Measurements from ENCODE around the gene SLC35E2B.
A peak's percentile ranks its signal among the peaks of the same experiment; 100 is the strongest.
"Not testable (repeated sequence)": the region's sequence is repeated elsewhere in the genome, so short reads cannot be mapped to it uniquely, and the experiment has no call there.

SLC35E2B gene

DNA sequence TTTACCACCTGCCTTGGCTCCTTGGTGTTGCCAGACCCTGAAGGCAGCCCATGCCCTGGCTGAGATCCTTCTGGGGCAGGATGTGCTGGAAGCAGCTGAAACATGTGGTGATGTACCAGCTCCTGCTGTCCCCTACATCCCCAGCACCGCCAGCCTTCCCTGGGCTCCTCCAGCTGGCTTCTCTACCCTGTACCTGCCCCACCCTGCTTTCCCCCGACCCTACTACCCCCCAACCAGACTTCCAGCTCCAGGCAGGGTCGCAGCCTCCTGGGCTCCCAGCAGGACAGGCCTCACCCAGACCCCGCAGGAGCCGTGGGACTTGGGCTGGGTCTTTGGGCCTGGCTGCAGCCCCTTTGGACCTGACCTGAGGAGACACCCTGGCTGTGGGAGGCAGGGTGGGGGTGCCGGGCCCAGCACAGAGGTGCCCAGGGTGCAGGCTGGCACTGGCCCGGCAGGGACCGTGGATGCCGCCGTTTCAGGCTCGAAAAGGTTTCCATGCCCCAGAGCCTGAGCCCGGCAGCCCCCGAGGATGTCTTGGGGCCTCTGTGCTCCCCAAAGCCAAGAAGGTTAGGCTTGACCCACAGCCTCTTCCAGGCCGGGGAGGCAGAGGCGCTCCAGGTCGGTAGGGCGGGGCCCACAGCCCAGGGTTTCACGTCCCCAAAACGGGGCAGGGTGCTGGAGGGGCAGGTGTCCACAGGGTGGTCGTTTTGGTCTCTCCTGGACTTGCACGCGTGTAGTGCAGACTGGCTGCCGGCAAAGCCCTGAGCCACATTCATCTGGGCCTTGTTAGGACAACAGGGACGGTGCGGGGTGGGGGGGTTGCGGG lies 5.0 kb upstream of the SLC35E2B start:
- WGBS, 2 donors (ENCODE audit: extremely low coverage in 2 of 2, insufficient read length in 2 of 2, insufficient replicate concordance in 1 of 2), result no CpG with 5 or more reads among the region's 26 CpGs
- not testable (repeated sequence) for H3K9ac ChIP-seq (ENCODE audit: low read depth, low read length, poor library complexity)

DNA sequence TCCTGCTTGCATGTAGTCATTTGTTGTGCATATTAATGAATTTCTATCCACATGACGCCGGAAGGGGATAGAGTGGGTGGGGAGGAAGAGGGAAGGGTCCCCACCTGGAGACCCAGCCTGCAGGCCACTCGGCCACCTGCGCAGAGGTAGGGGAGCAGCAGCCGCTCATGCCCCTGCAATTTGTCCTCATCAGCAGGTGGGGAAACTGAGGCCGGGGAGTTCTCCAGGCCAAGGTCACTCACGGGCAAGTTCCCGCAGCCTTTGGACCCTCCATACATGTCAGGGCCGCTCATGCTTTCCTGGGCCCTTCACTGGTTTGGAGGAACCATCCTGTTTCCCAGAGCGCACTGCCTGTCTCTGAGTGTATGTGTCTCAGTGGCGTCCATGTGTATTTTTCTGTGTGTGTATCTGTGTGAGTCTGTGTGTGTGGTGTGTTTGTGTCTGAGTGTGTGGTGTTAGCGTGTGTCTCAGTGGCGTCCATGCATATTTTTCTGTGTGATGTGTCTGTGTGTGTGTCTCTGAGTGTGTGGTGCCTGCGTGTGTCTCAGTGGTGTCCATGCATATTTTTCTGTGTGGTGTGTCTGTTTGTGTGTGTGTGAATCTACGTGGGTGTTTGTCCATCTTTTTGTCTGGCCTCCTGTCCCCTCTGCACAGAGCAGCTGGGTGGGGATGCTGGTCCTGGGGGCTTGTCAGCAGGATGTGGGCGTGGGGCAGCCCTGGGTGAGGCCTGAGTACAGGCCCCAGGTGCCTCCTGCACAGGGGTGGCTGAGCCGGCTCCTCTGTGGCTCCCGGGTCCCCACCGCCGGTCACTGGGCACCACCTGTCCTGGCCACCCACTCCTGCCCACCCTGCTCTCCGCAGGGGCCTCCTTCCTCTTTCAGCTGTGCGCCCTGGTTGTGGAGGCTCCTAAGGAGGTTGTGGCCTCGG lies 4.1 kb upstream of the SLC35E2B start:
- not testable (repeated sequence) for H3K9me3 ChIP-seq (replicated peaks in 1 of 2; ENCODE audit: control insufficient read depth in 2 of 2, insufficient read depth in 1 of 2, low read depth in 1 of 2, low read length in 2 of 2); H4K91ac ChIP-seq (ENCODE audit: low read depth, low read length, poor library complexity); H3K4me1 ChIP-seq (ENCODE audit: control insufficient read depth in 2 of 2, insufficient read depth in 1 of 2, low read depth in 1 of 2, low read length in 2 of 2); H2BK120ac ChIP-seq (ENCODE audit: low read depth, low read length); H2BK12ac ChIP-seq (ENCODE audit: low read length); H3K18ac ChIP-seq (ENCODE audit: low read length); H2AK5ac ChIP-seq (ENCODE audit: low read depth, low read length); H3K4me3 ChIP-seq (ENCODE audit: low read length in 2 of 2); H3K36me3 ChIP-seq (replicated peaks in 1 of 2; ENCODE audit: control insufficient read depth in 2 of 2, insufficient read depth in 2 of 2, low read length in 2 of 2); H2AFZ ChIP-seq (ENCODE audit: low read length); H3K4me2 ChIP-seq (ENCODE audit: insufficient read depth, low read length, poor library complexity, severe bottlenecking); H3K27ac ChIP-seq (replicated peaks; ENCODE audit: low read length); H3K9ac ChIP-seq (ENCODE audit: low read depth, low read length, poor library complexity); H3K23ac ChIP-seq (ENCODE audit: low read depth, low read length, poor library complexity); DNase-seq (ENCODE audit: low spot score); H4K8ac ChIP-seq (ENCODE audit: low read depth, low read length); H3K27me3 ChIP-seq (ENCODE audit: control insufficient read depth in 3 of 3, insufficient read depth in 3 of 3, low read depth in 1 of 3, low read length in 3 of 3); H2BK15ac ChIP-seq (ENCODE audit: low read length); H2BK5ac ChIP-seq (ENCODE audit: low read length); H3K79me1 ChIP-seq (ENCODE audit: low read depth, low read length); H3K4ac ChIP-seq (ENCODE audit: low read length); H3K14ac ChIP-seq (ENCODE audit: low read length)
- WGBS, 2 donors (ENCODE audit: extremely low coverage in 2 of 2, insufficient read length in 2 of 2, insufficient replicate concordance in 1 of 2), result no CpG with 5 or more reads among the region's 23 CpGs

More for the DNA sequence above, 5.0 kb upstream of the SLC35E2B start:
- not testable (repeated sequence) for H4K8ac ChIP-seq (ENCODE audit: low read depth, low read length); H3K4me2 ChIP-seq (ENCODE audit: insufficient read depth, low read length, poor library complexity, severe bottlenecking); H3K4ac ChIP-seq (ENCODE audit: low read length); H3K27ac ChIP-seq (replicated peaks; ENCODE audit: low read length); H3K4me1 ChIP-seq (ENCODE audit: control insufficient read depth in 2 of 2, insufficient read depth in 1 of 2, low read depth in 1 of 2, low read length in 2 of 2); H2BK15ac ChIP-seq (ENCODE audit: low read length); H3K9me3 ChIP-seq (replicated peaks in 1 of 2; ENCODE audit: control insufficient read depth in 2 of 2, insufficient read depth in 1 of 2, low read depth in 1 of 2, low read length in 2 of 2); H3K79me1 ChIP-seq (ENCODE audit: low read depth, low read length); H4K91ac ChIP-seq (ENCODE audit: low read depth, low read length, poor library complexity); H3K36me3 ChIP-seq (replicated peaks in 1 of 2; ENCODE audit: control insufficient read depth in 2 of 2, insufficient read depth in 2 of 2, low read length in 2 of 2); H2BK12ac ChIP-seq (ENCODE audit: low read length); H3K18ac ChIP-seq (ENCODE audit: low read length); H3K14ac ChIP-seq (ENCODE audit: low read length); H2AFZ ChIP-seq (ENCODE audit: low read length); H3K4me3 ChIP-seq (ENCODE audit: low read length in 2 of 2); H2BK120ac ChIP-seq (ENCODE audit: low read depth, low read length); H2BK5ac ChIP-seq (ENCODE audit: low read length); H3K27me3 ChIP-seq (ENCODE audit: control insufficient read depth in 3 of 3, insufficient read depth in 3 of 3, low read depth in 1 of 3, low read length in 3 of 3); DNase-seq (ENCODE audit: low spot score); H3K23ac ChIP-seq (ENCODE audit: low read depth, low read length, poor library complexity); H2AK5ac ChIP-seq (ENCODE audit: low read depth, low read length)

DNA sequence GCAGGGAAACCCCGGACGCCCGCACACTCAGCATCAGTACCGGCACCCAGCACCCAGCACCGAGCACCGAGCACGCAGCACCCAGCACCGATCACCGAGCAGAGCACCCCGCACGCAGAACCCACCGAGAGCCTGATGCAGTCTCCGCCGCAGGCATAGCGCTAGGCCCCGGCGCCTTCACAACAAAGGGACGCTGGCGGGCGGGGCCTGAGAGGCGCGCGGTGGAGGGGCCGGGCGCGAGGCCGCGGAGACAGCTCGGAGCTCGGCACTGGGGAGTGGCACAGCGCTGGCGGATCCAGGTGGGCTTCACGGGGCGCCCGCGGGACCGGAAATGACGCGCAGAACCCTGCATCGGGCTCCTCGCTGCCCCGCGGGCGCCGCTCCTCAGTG lies 276 bp downstream of the SLC35E2B start:
- H3K4me1 ChIP-seq (ENCODE audit: control insufficient read depth in 2 of 2, insufficient read depth in 1 of 2, low read depth in 1 of 2, low read length in 2 of 2); H2AK5ac ChIP-seq (ENCODE audit: low read depth, low read length); H3K9me3 ChIP-seq (replicated peaks in 1 of 2; ENCODE audit: control insufficient read depth in 2 of 2, insufficient read depth in 1 of 2, low read depth in 1 of 2, low read length in 2 of 2); H2BK5ac ChIP-seq (ENCODE audit: low read length); H3K27me3 ChIP-seq (ENCODE audit: control insufficient read depth in 3 of 3, insufficient read depth in 3 of 3, low read depth in 1 of 3, low read length in 3 of 3); H3K14ac ChIP-seq (ENCODE audit: low read length); H3K79me1 ChIP-seq (ENCODE audit: low read depth, low read length); H3K9ac ChIP-seq (ENCODE audit: low read depth, low read length, poor library complexity); H3K23ac ChIP-seq (ENCODE audit: low read depth, low read length, poor library complexity); H3K36me3 ChIP-seq (replicated peaks in 1 of 2; ENCODE audit: control insufficient read depth in 2 of 2, insufficient read depth in 2 of 2, low read length in 2 of 2); H3K4ac ChIP-seq (ENCODE audit: low read length); H2BK15ac ChIP-seq (ENCODE audit: low read length); H3K4me2 ChIP-seq (ENCODE audit: insufficient read depth, low read length, poor library complexity, severe bottlenecking); H4K91ac ChIP-seq (ENCODE audit: low read depth, low read length, poor library complexity); H2BK120ac ChIP-seq (ENCODE audit: low read depth, low read length); H4K8ac ChIP-seq (ENCODE audit: low read depth, low read length); H3K18ac ChIP-seq (ENCODE audit: low read length); H2BK12ac ChIP-seq (ENCODE audit: low read length): not testable (repeated sequence)
- DNase-seq (ENCODE audit: low spot score), result peak; percentile 27
- H3K27ac ChIP-seq (replicated peaks; ENCODE audit: low read length), result peak overlapping the region; percentile 84
- WGBS, 2 donors (ENCODE audit: extremely low coverage in 2 of 2, insufficient read length in 2 of 2, insufficient replicate concordance in 1 of 2), result no CpG with 5 or more reads among the region's 45 CpGs
- peak overlapping the region; percentile 53 to 78 for H3K4me3 ChIP-seq (ENCODE audit: low read length in 2 of 2)
- H2AFZ ChIP-seq (ENCODE audit: low read length), result peak overlapping the region; percentile 78

DNA sequence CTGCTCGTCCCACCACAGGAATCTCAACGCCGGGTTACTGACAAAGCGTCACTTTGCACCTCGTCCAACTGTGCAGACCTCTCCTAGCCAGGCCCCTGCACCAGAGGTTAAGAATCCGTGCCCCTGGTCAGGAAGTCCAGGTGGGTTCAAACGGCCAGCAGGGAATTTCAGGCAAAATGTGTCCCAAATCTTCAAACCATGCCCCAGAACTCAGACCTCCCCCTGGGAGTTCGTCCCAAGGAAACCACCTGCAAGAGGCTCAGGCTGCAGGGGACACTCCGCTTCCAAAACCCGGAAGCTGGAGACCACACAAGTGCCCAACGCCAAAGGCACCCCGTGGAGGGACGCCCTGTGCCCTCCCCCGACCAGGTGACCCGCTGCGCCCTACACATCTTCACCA lies 1.2 kb downstream of the SLC35E2B start:
- not testable (repeated sequence) for H3K9ac ChIP-seq (ENCODE audit: low read depth, low read length, poor library complexity); DNase-seq (ENCODE audit: low spot score); H3K18ac ChIP-seq (ENCODE audit: low read length); H3K23ac ChIP-seq (ENCODE audit: low read depth, low read length, poor library complexity); H3K9me3 ChIP-seq (replicated peaks in 1 of 2; ENCODE audit: control insufficient read depth in 2 of 2, insufficient read depth in 1 of 2, low read depth in 1 of 2, low read length in 2 of 2); H2BK15ac ChIP-seq (ENCODE audit: low read length); H3K79me1 ChIP-seq (ENCODE audit: low read depth, low read length); H2BK12ac ChIP-seq (ENCODE audit: low read length); H3K27me3 ChIP-seq (ENCODE audit: control insufficient read depth in 3 of 3, insufficient read depth in 3 of 3, low read depth in 1 of 3, low read length in 3 of 3); H3K14ac ChIP-seq (ENCODE audit: low read length); H2BK5ac ChIP-seq (ENCODE audit: low read length); H3K36me3 ChIP-seq (replicated peaks in 1 of 2; ENCODE audit: control insufficient read depth in 2 of 2, insufficient read depth in 2 of 2, low read length in 2 of 2); H3K27ac ChIP-seq (replicated peaks; ENCODE audit: low read length); H3K4me2 ChIP-seq (ENCODE audit: insufficient read depth, low read length, poor library complexity, severe bottlenecking); H2AFZ ChIP-seq (ENCODE audit: low read length); H4K8ac ChIP-seq (ENCODE audit: low read depth, low read length); H3K4ac ChIP-seq (ENCODE audit: low read length); H4K91ac ChIP-seq (ENCODE audit: low read depth, low read length, poor library complexity); H3K4me1 ChIP-seq (ENCODE audit: control insufficient read depth in 2 of 2, insufficient read depth in 1 of 2, low read depth in 1 of 2, low read length in 2 of 2); H2AK5ac ChIP-seq (ENCODE audit: low read depth, low read length); H2BK120ac ChIP-seq (ENCODE audit: low read depth, low read length)
- no CpG with 5 or more reads among the region's 16 CpGs for WGBS, 2 donors (ENCODE audit: extremely low coverage in 2 of 2, insufficient read length in 2 of 2, insufficient replicate concordance in 1 of 2)
- peak overlapping the region; percentile 40 to 70 for H3K4me3 ChIP-seq (ENCODE audit: low read length in 2 of 2)

All from neuronal stem cell (in vitro differentiated cells).